ENCODE data around the gene SCN2B. TPM values are rescaled to one million over a fixed set of nuclear protein-coding genes. Genes with fewer than 3 reads are reported as not detected.

SCN2B gene
- total RNA-seq, 1 experiment from 2014 or later, result 0.20 TPM

- TF ChIP-seq GTF2I (CRISPR knock-in tag; conservative IDR thresholded peaks at IDR 0.05) (no peak), JAZF1 (CRISPR knock-in tag; IDR thresholded peaks at IDR 0.05) (no peak), NR1H2 (CRISPR knock-in tag; IDR thresholded peaks at IDR 0.05) (no peak), SMAD3 (CRISPR knock-in tag; IDR thresholded peaks at IDR 0.05; ENCODE audit: borderline replicate concordance) (no peak), SOX15 (CRISPR knock-in tag; IDR thresholded peaks at IDR 0.05) (no peak), ZNF232 (CRISPR knock-in tag; IDR thresholded peaks at IDR 0.05) (no peak), FOXP1 (CRISPR knock-in tag; IDR thresholded peaks at IDR 0.05; ENCODE audit: borderline replicate concordance) (no peak), MLX (CRISPR knock-in tag; IDR thresholded peaks at IDR 0.05) (no peak), CREM (CRISPR knock-in tag; IDR thresholded peaks at IDR 0.05) (no peak), ZNF263 (CRISPR knock-in tag; IDR thresholded peaks at IDR 0.05; ENCODE audit: low read depth) (no peak), ZNF425 (CRISPR knock-in tag; conservative IDR thresholded peaks at IDR 0.05) (no peak), CTCF (IDR thresholded peaks at IDR 0.05) (no peak), ZNF121 (CRISPR knock-in tag; IDR thresholded peaks at IDR 0.05) (no peak), ERG (CRISPR knock-in tag; IDR thresholded peaks at IDR 0.05) (no peak), GABPB1 (CRISPR knock-in tag; IDR thresholded peaks at IDR 0.05) (no peak), FOXP4 (CRISPR knock-in tag; IDR thresholded peaks at IDR 0.05) (no peak), ZSCAN18 (CRISPR knock-in tag; IDR thresholded peaks at IDR 0.05) (no peak)
- no peak overlapping the region for H3K27ac Mint-ChIP-seq
- H3K4me3 Mint-ChIP-seq, result no peak overlapping the region
- H3K9me3 Mint-ChIP-seq, result no peaks in the 10 kb centered on the region
- ChIA-PET POLR2A (no interaction called here), CTCF (no interaction called here)
- DNase-seq (ENCODE audit: low spot score) (no peak), ATAC-seq (no peak)
- no peaks in the 10 kb centered on the region for H3K36me3 Mint-ChIP-seq
- H3K4me1 Mint-ChIP-seq, result peaks cover 14% of the 10 kb centered on the region
- H3K27me3 Mint-ChIP-seq (ENCODE audit: low read depth), result peaks cover 35% of the 10 kb centered on the region
Observed at GRCh38 chr11:118205606-118206378, 29.4 kb upstream of the SCN2B start.

All from WTC11 (cell line).